GM11168 (cell line): Measurements from ENCODE around the gene KIF16B.
"Not testable (repeated sequence)": the region's sequence is repeated elsewhere in the genome, so short reads cannot be mapped to it uniquely, and the experiment has no call there.

Source experiments
- in situ Hi-C: fragments of 300-500 bp; cut with MboI; formaldehyde crosslinking; loops from one replicate; pipeline ENCODE4 v1.12.0; 2022; ENCODE audit warnings: low sequenced_read_pairs; ENCODE audit not compliant: unreplicated experiment

KIF16B gene

DNA sequence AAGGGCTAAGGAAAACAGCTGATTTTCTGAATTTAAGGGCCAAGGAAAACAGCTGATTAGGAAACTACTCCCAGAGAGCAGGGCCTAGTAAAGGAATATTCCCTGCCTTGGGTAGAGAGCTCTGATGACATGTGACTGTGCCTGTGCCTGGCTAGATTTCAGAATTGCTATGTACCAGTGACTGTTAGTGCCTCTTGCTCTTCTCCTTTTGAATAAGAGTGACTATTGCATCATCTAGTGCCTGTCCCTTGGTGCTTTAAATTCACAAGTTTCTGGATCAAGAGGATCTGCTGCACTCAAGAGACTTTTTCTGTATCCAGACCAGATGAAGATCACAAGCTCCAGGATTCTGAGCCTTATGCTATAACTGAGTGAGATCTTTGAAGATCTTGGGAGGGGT lies 332.9 kb downstream of the KIF16B start:
- in situ Hi-C loops: no loop called here

GRCh38 chr20:16236589-16237241 lies 336.5 kb downstream of the KIF16B start:
- in situ Hi-C loops: no loop called here

DNA sequence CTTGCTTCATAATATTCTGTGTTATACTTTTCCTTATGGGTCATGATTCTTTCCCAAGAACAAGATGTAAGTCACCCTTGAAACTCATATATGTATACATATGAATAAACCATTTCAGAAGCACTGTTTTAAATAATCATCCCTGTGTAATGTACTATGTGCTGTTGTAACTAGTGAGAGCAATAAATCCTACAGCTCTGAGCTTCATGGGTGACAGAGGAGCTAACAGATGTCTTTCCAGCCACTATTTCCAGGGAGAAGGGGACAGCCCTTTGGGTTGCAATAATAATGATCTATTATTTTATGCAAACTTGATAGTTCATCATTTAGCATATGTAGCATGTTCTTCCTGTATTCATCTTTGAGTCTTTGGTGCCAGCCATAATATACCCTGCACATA lies 342.8 kb downstream of the KIF16B start:
- in situ Hi-C loops: no loop called here

DNA sequence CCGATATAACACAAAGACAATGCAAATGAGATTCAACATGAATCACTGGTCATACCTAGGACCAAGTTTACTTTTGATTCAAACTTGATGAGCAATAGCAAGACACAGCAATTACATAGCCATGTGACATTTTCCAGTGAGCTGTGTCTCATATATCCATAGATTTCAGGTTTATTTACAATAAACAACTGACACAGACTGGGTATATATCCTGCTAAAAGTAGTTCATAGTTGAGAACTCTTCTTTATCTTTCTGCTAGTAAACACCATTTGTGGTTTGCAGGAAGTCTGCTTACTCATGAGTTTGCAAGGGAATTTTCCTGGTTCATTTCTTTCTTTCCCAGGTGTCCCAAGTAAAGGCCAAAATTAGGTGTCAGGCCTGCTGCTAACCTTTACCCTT lies 343.4 kb downstream of the KIF16B start:
- in situ Hi-C loops: no loop called here

- in situ Hi-C loops: no loop called here
Observed at GRCh38 chr20:16228722-16229121, 344.5 kb downstream of the KIF16B start.

DNA sequence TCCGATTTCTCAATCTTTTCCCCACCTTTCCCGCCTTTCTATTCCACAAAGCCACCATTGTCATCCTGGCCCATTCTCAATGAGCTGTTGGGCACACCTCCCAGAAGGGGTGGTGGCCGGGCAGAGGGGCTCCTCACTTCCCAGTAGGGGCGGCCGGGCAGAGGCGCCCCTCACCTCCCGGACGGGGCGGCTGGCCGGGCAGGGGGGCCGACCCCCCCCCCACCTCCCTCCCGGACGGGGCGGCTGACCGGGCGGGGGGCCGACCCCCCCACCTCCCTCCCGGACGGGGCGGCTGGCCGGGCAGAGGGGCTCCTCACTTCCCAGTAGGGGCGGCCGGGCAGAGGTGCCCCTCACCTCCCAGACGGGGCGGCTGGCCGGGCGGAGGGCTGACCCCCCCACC lies 346.3 kb downstream of the KIF16B start:
- in situ Hi-C loops: not testable (repeated sequence)

DNA sequence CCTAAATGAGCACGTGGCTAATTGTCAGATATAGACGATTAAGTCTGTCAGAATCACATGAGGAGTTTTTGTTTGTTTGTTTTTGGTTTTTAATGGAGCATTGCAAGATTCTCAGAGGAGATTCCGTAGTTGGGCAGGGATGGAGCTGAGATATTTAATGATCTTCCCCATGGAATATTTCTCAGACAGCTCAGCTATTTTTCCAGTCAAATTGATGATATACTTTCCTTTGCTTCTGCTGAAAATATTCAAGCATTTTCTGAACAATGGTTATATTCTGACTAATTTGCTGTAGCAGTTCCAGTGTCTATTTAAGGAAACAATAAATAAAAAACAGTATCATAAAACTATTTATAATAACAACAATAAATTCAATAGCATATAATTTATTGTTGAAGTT lies 348.4 kb downstream of the KIF16B start:
- in situ Hi-C loops: no loop called here

- in situ Hi-C loops: no loop called here
Observed at GRCh38 chr20:16222859-16223411, 350.3 kb downstream of the KIF16B start.
